Stimulated activated CD4-positive, alpha-beta T cell treated with anti-CD3 and anti-CD28 coated beads, Interleukin-4, amount 100 ng/mL, for 24 hours (primary cell): ENCODE results near the gene P2RX5.
"Not testable (repeated sequence)": the region's sequence is repeated elsewhere in the genome, so short reads cannot be mapped to it uniquely, and the experiment has no call there.

Source experiments
- DNase-seq: peaks from one replicate; pipeline ENCODE4 v3.0.0-alpha.2; 2020

Gene P2RX5

DNA sequence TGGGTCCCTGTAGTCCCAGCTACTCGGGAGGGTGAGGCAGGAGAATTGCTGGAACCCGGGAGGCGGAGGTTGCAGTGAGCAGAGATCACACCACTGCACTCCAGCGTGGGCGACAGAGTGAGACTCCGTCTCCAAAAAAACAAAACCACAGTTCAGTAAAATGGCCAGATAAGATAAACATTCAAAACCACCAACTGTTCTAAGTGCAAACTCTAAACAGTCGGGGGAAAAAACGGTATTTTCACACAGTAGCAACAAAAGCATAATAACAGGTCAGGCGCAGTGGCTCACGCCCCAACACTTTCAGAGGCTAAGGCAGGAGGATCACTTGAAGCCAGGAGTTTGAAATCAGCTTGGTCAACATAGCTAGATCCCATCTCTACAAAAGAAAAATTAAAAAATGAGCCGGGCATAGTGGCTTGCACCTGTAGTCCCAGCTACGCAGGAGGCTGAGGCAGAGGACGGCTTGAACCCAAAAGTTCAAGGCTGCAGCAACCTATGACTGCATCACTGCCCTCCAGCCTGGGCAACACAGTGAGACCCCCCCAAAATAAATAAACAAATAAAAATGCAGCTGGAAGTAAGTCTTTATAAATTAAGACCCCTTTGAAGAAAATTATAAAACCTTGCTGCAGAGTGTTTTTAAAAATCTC lies 17.0 kb upstream of the P2RX5 start:
- no peak for DNase-seq

- peak; percentile 82 for DNase-seq
These were observed 15.0 kb upstream of the P2RX5 start for GRCh38 chr17:3710951-3711383.

- DNase-seq = no peak
These were observed 12.4 kb upstream of the P2RX5 start for GRCh38 chr17:3708366-3708765.

DNA sequence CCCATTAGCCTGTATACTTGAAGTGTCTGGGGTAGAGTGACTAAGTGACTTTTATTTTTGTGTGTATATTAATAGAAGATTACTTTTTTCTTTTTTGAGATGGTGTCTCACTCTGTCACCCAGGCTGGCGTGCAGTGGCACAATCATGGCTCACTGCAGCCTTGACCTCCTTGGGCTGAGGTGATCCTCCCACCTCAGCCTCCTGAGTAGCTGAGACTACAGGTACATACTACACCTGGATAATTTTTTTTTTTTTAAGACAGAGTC lies 9.7 kb upstream of the P2RX5 start:
- not testable (repeated sequence) for DNase-seq

DNA sequence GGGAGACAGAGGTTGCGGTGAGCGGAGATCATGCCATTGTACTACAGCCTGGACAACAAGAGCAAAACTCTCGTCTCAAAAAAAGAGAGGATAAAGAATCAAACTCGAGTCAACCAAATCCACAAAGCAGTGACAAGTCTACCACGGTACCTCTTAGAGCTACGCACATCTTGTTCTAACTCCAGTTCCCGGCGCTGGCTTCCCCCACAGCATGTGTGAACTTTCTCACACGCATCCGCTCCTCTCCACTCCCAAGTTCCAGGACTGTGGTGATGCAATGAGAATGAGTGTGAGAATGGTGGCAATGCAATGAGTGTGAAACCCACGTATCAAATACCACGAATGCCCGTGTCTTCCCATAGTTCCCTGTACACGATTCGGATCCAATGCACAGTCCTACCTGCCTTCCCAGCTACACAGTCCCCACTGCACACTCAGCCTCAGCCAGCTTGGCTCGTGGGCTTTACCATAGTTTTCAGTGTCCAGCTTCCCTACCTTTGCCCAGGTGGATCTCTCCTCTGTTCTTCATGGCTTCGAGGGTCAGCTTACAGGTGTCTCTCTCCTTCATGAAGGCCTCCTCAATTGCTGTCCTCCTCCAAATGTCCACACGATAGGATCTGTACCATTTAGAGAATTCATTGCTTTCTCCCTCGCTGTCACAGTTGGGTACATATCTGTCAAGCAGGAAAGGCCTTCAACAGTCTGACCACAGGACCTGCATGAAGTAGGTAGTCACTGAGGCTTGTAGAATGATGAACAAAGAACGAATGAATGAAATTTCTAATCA lies 9.2 kb upstream of the P2RX5 start:
- DNase-seq = no peak

- not testable (repeated sequence) for DNase-seq
These were observed 6.1 kb upstream of the P2RX5 start for GRCh38 chr17:3702041-3702539.

- DNase-seq = no peak
These were observed 4.0 kb upstream of the P2RX5 start for GRCh38 chr17:3699951-3700350.

DNA sequence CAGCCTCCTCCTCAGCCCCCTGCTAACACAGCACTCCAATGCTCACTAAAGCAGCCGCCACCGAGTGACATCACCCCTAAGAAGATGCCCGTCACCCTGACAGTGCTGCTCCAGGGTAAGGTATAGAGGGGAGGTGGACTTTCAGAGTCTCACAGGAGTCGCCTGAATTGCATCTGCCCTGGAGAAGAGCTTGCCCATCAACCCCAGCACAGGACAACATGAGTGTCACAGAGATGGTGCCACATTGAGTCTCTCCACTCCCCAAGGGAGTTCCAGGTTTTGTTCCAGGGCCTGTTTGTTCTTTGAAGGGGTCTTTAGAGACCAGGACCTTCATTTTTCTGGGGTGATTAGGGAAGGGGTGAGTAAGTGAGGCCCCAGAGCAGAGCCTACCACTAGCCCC lies 2.2 kb upstream of the P2RX5 start:
- DNase-seq = no peak

- DNase-seq = no peak
These were observed 1.1 kb upstream of the P2RX5 start for GRCh38 chr17:3697103-3697476.

GRCh38 chr17:3695129-3695722 lies 729 bp downstream of the P2RX5 start:
- DNase-seq = no peak

DNA sequence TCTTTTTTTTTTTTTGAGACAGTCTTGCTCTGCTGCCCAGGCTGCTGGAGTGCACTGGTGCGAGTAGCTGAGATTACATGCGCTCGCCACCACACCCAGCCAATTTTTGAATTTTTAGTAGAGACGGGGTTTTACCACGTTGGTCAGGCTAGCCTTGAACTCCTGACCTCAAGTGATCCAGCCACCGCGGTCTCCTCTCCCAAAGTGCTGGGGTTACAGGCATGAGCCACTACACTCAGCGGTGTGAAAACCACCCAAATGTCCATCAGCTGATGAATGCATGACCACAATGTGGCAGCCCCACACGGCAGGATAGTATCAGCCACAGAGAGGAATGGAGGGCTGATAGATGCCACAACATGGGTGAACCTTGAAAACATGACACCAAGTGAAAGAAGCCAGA lies 2.1 kb downstream of the P2RX5 start:
- peak; percentile 38 for DNase-seq

DNA sequence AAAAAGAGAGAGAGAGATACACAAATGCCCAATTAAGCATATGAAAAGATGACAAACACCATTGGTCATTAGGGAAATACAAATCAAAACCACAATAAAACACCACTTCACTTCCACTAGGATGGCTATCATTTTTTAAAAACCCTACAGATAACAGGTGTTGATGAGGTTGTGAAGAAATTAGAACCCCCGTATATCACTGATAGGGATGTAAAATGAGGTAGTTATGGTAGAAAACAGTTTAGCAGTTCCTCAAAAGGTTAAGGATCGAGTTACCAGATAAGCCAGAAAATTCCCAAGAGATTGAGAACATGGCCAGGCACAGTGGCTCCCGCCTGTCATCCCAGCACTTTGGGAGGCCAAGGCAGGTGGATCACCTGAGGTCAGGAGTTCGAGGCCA lies 2.8 kb downstream of the P2RX5 start:
- DNase-seq = no peak

GRCh38 chr17:3692346-3692745 lies 3.6 kb downstream of the P2RX5 start:
- DNase-seq = no peak

GRCh38 chr17:3691617-3692067 lies 4.3 kb downstream of the P2RX5 start:
- DNase-seq = no peak

GRCh38 chr17:3690094-3690715 lies 5.8 kb downstream of the P2RX5 start:
- no peak for DNase-seq

DNA sequence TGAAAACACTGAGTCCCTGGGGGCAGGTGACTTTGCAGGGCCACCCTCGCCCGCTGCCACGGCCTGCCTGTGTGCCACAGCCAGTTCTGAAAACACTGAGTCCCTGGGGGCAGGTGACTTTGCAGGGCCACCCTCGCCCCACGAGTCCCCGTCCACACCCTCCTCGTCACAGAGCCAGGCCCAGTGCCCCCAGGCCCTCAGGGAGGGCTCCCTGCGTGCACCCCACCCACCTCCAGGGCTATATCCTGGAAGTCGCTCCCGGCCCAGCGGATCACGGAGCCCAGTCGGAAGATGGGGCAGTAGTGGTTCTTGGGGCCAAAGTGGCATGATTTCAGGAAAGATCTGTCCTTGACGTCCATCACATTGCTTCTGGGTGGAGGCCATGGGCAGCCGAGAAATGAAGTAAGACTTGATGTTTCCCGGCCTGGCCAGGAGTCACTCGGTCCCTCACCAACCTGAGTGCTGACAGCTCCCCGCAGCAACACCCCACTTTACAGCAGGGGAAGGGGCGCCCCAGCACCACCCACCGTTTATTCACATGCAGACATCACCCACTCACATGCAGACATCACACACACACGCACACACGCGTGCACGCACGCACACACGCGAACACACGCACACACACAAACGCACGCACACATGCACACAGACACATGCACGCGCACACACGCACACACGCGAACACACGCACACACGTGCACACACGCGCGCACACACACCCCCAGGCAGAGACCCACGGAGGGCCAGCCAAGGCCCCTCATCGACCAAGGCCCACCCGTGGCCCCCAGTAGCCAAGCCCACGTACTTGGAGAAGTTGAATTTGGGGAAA lies 6.5 kb downstream of the P2RX5 start:
- DNase-seq = no peak

GRCh38 chr17:3688852-3689261 lies 7.1 kb downstream of the P2RX5 start:
- no peak for DNase-seq

DNA sequence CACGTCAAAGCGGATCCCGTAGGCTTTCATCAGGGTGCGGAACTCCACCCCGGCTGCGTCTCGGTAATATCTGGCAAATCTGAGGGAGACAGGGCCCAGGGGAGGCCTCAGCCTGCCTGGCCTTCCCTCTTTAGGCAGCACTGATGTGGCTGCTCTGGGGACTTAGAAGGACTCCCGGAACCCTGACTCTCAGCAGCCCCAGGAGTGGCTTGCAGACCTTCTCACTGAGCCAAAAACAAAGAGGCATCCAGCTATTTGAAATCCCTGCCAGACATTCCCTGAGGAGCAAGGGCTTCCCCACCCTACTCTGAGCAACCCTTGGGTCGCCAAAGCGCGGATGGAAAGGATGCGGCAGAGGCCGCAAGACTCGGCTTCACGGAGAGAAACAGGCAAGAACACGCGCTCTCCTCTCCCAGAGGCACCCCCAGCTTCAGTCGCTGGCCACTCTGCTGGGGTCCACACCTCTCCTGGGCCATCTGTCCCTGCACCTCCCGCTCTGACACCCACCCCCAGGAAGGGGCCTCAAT lies 7.9 kb downstream of the P2RX5 start:
- DNase-seq = no peak

GRCh38 chr17:3685174-3685573 lies 10.8 kb downstream of the P2RX5 start:
- no peak for DNase-seq

DNA sequence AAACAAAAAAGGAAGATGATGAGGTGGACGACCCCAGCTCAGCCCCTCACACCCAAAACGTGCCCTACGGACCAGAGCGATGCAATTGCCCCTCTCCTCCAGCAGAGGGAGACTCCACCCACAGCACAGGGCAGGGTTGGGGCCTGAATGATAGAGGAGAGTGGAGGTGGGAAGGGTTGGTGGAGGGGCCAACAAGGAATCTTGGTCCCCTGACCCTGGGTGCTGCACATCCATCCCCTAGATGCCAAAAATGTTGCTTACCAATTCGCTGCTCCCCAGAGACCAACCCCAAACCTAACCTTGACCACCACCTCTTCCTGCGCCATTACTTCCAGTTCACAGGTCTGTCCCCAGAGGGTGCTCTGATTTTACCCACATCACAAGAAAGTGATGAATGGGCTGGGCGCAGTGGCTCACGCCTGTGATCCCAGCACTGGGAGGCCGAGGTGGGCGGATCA lies 12.9 kb downstream of the P2RX5 start:
- peak; percentile 65 for DNase-seq

DNA sequence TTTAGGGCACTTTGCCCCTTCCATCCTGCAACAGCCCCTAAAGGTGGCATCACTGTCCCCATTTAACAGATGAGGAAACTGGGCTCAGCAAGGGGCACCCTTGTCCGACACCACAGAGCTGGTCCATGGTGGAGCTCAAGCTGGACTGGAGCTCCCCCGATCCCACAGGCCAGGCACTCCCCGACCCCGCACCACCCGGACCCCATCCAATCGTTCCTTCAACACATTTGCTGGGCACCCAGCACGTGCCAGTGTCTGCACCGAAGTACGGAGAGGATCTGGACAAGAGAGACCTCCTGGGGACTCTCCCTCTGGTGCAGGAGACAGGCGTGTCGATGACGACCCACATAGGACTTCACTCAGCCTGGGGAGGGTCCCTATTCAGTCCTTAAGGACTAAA lies 13.9 kb downstream of the P2RX5 start:
- no peak for DNase-seq

GRCh38 chr17:3681565-3681964 lies 14.4 kb downstream of the P2RX5 start:
- DNase-seq = no peak
